Colonic mucosa (tissue), 4 donors: Measurements from ENCODE around the gene PBX2. TPM values are rescaled to one million over a fixed set of nuclear protein-coding genes. Genes with fewer than 3 reads are reported as not detected.

Source experiments
- DNase-seq: peaks from one replicate; pipeline ENCODE4 v3.0.0-alpha.2; 2020
- H3K27ac ChIP-seq: fragments of 200-600 bp; one replicate; pipeline ENCODE4 v1.8.0; 2021
- H3K27me3 ChIP-seq: fragments of 200-600 bp; one replicate; pipeline ENCODE4 v1.8.0; 2021
- H3K36me3 ChIP-seq: fragments of 200-600 bp; one replicate; pipeline ENCODE4 v1.8.0; 2021
- H3K4me1 ChIP-seq: fragments of 200-600 bp; one replicate; pipeline ENCODE4 v1.8.0; 2021; ENCODE audit warnings: mild to moderate bottlenecking
- H3K4me3 ChIP-seq: fragments of 200-600 bp; one replicate; pipeline ENCODE4 v1.8.0; 2021
- H3K9ac ChIP-seq, 2 donors: one replicate each; pipeline ENCODE4 v1.7.0; 2013; ENCODE audit warnings: control low read depth in 2 of 2, low read depth in 2 of 2, low read length in 2 of 2
- H3K9me3 ChIP-seq: fragments of 200-600 bp; one replicate; pipeline ENCODE4 v1.8.0; 2021
- CTCF ChIP-seq: fragments of 200-600 bp; IDR thresholded peaks from one replicate; pipeline ENCODE4 v1.8.0; 2022; ENCODE audit warnings: antibody characterized with exemption, mild to moderate bottlenecking
- intact Hi-C: fragments of 100-400 bp; cut with DNase I; formaldehyde crosslinking; loops from one replicate; pipeline ENCODE4 v1.14.1; 2022
- total RNA-seq, 2 donors: library from RNA; stranded (reverse); fragmentation: NEBNext Ultra II Directional in 1 of 2; extraction: Animal tissue kit (Norgen Biotek cat#: 25700) in 1 of 2; gene quantifications; one replicate each; pipeline ENCODE4 v1.2.1, GENCODE V29; 2021
- donor health status: healthy.
- donor health status: DM: no; HTN: no; CAD: no.
- donor health status: DM: no; HTN: no; CAD: no.

PBX2 gene
- total RNA-seq, 2 donors from 2014 or later = 47.5 TPM

GRCh38 chr6:32168350-32168749, 21.7 kb downstream of the PBX2 start:
- no peak overlapping the region for H3K9ac ChIP-seq
- H3K36me3 ChIP-seq = peaks cover 7% of the 10 kb centered on the region
- no peak for DNase-seq
- no peak overlapping the region for H3K4me3 ChIP-seq
- H3K27me3 ChIP-seq = no peaks in the 10 kb centered on the region
- no peak overlapping the region for H3K27ac ChIP-seq
- peaks cover 3% of the 10 kb centered on the region for H3K4me1 ChIP-seq
- H3K9me3 ChIP-seq = no peaks in the 10 kb centered on the region
- no peak for TF ChIP-seq CTCF
- intact Hi-C loops = no loop called here

- DNase-seq = no peak
- Histone ChIP-seq H3K4me3 (no peak overlapping the region), H3K27me3 (no peaks in the 10 kb centered on the region), H3K36me3 (peaks cover 7% of the 10 kb centered on the region), H3K27ac (no peak overlapping the region), H3K4me1 (peaks cover 2% of the 10 kb centered on the region), H3K9me3 (no peaks in the 10 kb centered on the region), H3K9ac (no peak overlapping the region)
- intact Hi-C loops = no loop called here
- no peak for TF ChIP-seq CTCF
These were observed 22.2 kb downstream of the PBX2 start for GRCh38 chr6:32167761-32168262.

GRCh38 chr6:32167154-32167760, 22.7 kb downstream of the PBX2 start:
- DNase-seq = no peak
- Histone ChIP-seq H3K9me3 (no peaks in the 10 kb centered on the region), H3K9ac (no peak overlapping the region), H3K27me3 (no peaks in the 10 kb centered on the region), H3K36me3 (peaks cover 7% of the 10 kb centered on the region), H3K4me1 (no peaks in the 10 kb centered on the region), H3K4me3 (no peak overlapping the region), H3K27ac (no peak overlapping the region)
- no peak for TF ChIP-seq CTCF
- intact Hi-C loops = no loop called here

- Histone ChIP-seq H3K9me3 (no peaks in the 10 kb centered on the region), H3K36me3 (peaks cover 7% of the 10 kb centered on the region), H3K4me1 (no peaks in the 10 kb centered on the region), H3K9ac (no peak overlapping the region), H3K27ac (no peak overlapping the region), H3K4me3 (no peak overlapping the region), H3K27me3 (no peaks in the 10 kb centered on the region)
- TF ChIP-seq CTCF = no peak
- DNase-seq = no peak
- intact Hi-C loops = no loop called here
These were observed 23.5 kb downstream of the PBX2 start for GRCh38 chr6:32166411-32167061.

- H3K36me3 ChIP-seq = no peaks in the 10 kb centered on the region
- no peak for DNase-seq
- no peaks in the 10 kb centered on the region for H3K9me3 ChIP-seq
- no peak within 1 kb of the TSS for H3K4me3 ChIP-seq
- H3K4me1 ChIP-seq = no peaks in the 10 kb centered on the region
- TF ChIP-seq CTCF = no peak
- intact Hi-C loops = no loop called here
- no peak within 1 kb of the TSS for H3K9ac ChIP-seq
- H3K27me3 ChIP-seq = no peaks in the 10 kb centered on the region
- H3K27ac ChIP-seq = no peak within 1 kb of the TSS
These were observed 25.7 kb downstream of the PBX2 start, which contains the start of gene EGFL8 for GRCh38 chr6:32164295-32164694. Gene EGFL8, plus strand, starts transcription at chr6:32164595. Its CDS starts 1,571 bp downstream, at chr6:32166166.
